ENCODE results near the gene C1orf210.

Gene C1orf210

GRCh38 chr1:43247256-43247921 is 38.0 kb downstream of the C1orf210 start:
- no peak for DNase-seq (ENCODE audit: low spot score)

- DNase-seq (ENCODE audit: low spot score), result no peak
Measured at GRCh38 chr1:43246466-43247213, 38.7 kb downstream of the C1orf210 start.

- no peak for DNase-seq (ENCODE audit: low spot score)
Measured at GRCh38 chr1:43243299-43243698, 42.1 kb downstream of the C1orf210 start.

- peak; percentile 26 for DNase-seq (ENCODE audit: low spot score)
Measured at GRCh38 chr1:43241413-43241836, 44.0 kb downstream of the C1orf210 start.

GRCh38 chr1:43239484-43239883 is 45.9 kb downstream of the C1orf210 start:
- DNase-seq (ENCODE audit: low spot score), result no peak

GRCh38 chr1:43238991-43239469 is 46.4 kb downstream of the C1orf210 start:
- DNase-seq (ENCODE audit: low spot score), result no peak

GRCh38 chr1:43238085-43238484 is 47.3 kb downstream of the C1orf210 start:
- peak; percentile 69 for DNase-seq (ENCODE audit: low spot score)

- peak; percentile 27 for DNase-seq (ENCODE audit: low spot score)
Measured at GRCh38 chr1:43237121-43237520, 48.3 kb downstream of the C1orf210 start.

GRCh38 chr1:43235451-43236121 is 49.8 kb downstream of the C1orf210 start:
- DNase-seq (ENCODE audit: low spot score), result no peak

GRCh38 chr1:43235040-43235439 is 50.3 kb downstream of the C1orf210 start:
- no peak for DNase-seq (ENCODE audit: low spot score)

- DNase-seq (ENCODE audit: low spot score), result no peak
Measured at GRCh38 chr1:43234267-43234666, 51.1 kb downstream of the C1orf210 start.

- DNase-seq (ENCODE audit: low spot score), result no peak
Measured at GRCh38 chr1:43233631-43234030, 51.8 kb downstream of the C1orf210 start.

GRCh38 chr1:43232482-43232881 is 52.9 kb downstream of the C1orf210 start:
- no peak for DNase-seq (ENCODE audit: low spot score)

GRCh38 chr1:43232074-43232473 is 53.3 kb downstream of the C1orf210 start:
- peak; percentile 55 for DNase-seq (ENCODE audit: low spot score)

Measured in AG08396 (cell line).